T-helper 1 cell treated with Interleukin-12 subunit alpha and Interleukin-12 subunit beta and Interleukin-4 antibody, amounts not matched to agents 30 μg/mL and 1 μg/mL, for 36 hours (primary cell): Measurements from ENCODE around the gene CARMIL1.

Experiments
- H3K27ac Mint-ChIP-seq: one replicate; pipeline ENCODE4 v1.8.0; 2021; ENCODE audit warnings: mild to moderate bottlenecking, mixed read lengths
- H3K27me3 Mint-ChIP-seq: one replicate; pipeline ENCODE4 v1.8.0; 2021; ENCODE audit warnings: low read depth, mixed read lengths
- H3K36me3 Mint-ChIP-seq: one replicate; pipeline ENCODE4 v1.8.0; 2021; ENCODE audit warnings: low read depth, mixed read lengths
- H3K4me1 Mint-ChIP-seq: one replicate; pipeline ENCODE4 v1.8.0; 2021; ENCODE audit warnings: low read depth, mixed read lengths
- H3K4me3 Mint-ChIP-seq: one replicate; pipeline ENCODE4 v1.8.0; 2021; ENCODE audit warnings: mild to moderate bottlenecking, moderate library complexity, mixed read lengths
- H3K9me3 Mint-ChIP-seq: one replicate; pipeline ENCODE4 v1.8.0; 2021; ENCODE audit warnings: mixed read lengths

The CARMIL1 gene

GRCh38 chr6:25311331-25311840 lies 32.2 kb downstream of the CARMIL1 start:
- Mint-ChIP-seq H3K4me3 (no peak overlapping the region), H3K36me3 (no peaks in the 10 kb centered on the region)

GRCh38 chr6:25312034-25312620 lies 33.0 kb downstream of the CARMIL1 start:
- Mint-ChIP-seq H3K27me3 (no peaks in the 10 kb centered on the region), H3K27ac (no peak overlapping the region), H3K4me3 (no peak overlapping the region), H3K9me3 (no peaks in the 10 kb centered on the region), H3K36me3 (no peaks in the 10 kb centered on the region), H3K4me1 (peaks cover 7% of the 10 kb centered on the region)

More at GRCh38 chr6:25311331-25311840, 32.2 kb downstream of the CARMIL1 start:
- Mint-ChIP-seq H3K9me3 (no peaks in the 10 kb centered on the region), H3K4me1 (peaks cover 7% of the 10 kb centered on the region), H3K27ac (no peak overlapping the region), H3K27me3 (no peaks in the 10 kb centered on the region)

GRCh38 chr6:25312703-25313102 lies 33.5 kb downstream of the CARMIL1 start:
- Mint-ChIP-seq H3K9me3 (no peaks in the 10 kb centered on the region), H3K27me3 (no peaks in the 10 kb centered on the region), H3K4me3 (no peak overlapping the region), H3K27ac (no peak overlapping the region), H3K36me3 (no peaks in the 10 kb centered on the region), H3K4me1 (peaks cover 7% of the 10 kb centered on the region)

GRCh38 chr6:25314509-25315175 lies 35.5 kb downstream of the CARMIL1 start:
- Mint-ChIP-seq H3K27me3 (no peaks in the 10 kb centered on the region), H3K4me1 (peaks cover 7% of the 10 kb centered on the region), H3K4me3 (no peak overlapping the region), H3K27ac (no peak overlapping the region), H3K36me3 (no peaks in the 10 kb centered on the region), H3K9me3 (no peaks in the 10 kb centered on the region)

- H3K4me3 Mint-ChIP-seq: no peak overlapping the region
- H3K4me1 Mint-ChIP-seq: peaks cover 7% of the 10 kb centered on the region
- no peak overlapping the region for H3K27ac Mint-ChIP-seq
- no peaks in the 10 kb centered on the region for H3K9me3 Mint-ChIP-seq
- H3K36me3 Mint-ChIP-seq: no peaks in the 10 kb centered on the region
- H3K27me3 Mint-ChIP-seq: no peaks in the 10 kb centered on the region
Measured at GRCh38 chr6:25315194-25316177, 36.3 kb downstream of the CARMIL1 start.

GRCh38 chr6:25316626-25317025 lies 37.5 kb downstream of the CARMIL1 start:
- Mint-ChIP-seq H3K36me3 (no peaks in the 10 kb centered on the region), H3K27me3 (no peaks in the 10 kb centered on the region), H3K27ac (no peak overlapping the region), H3K4me1 (peaks cover 7% of the 10 kb centered on the region), H3K4me3 (no peak overlapping the region), H3K9me3 (no peaks in the 10 kb centered on the region)

GRCh38 chr6:25318589-25318988 lies 39.4 kb downstream of the CARMIL1 start:
- no peak overlapping the region for H3K4me3 Mint-ChIP-seq
- peaks cover 2% of the 10 kb centered on the region for H3K4me1 Mint-ChIP-seq
- no peaks in the 10 kb centered on the region for H3K36me3 Mint-ChIP-seq
- H3K27me3 Mint-ChIP-seq: no peaks in the 10 kb centered on the region
- no peak overlapping the region for H3K27ac Mint-ChIP-seq
- H3K9me3 Mint-ChIP-seq: no peaks in the 10 kb centered on the region

- Mint-ChIP-seq H3K36me3 (no peaks in the 10 kb centered on the region), H3K4me1 (no peaks in the 10 kb centered on the region), H3K9me3 (no peaks in the 10 kb centered on the region), H3K4me3 (no peak overlapping the region), H3K27me3 (no peaks in the 10 kb centered on the region), H3K27ac (no peak overlapping the region)
Measured at GRCh38 chr6:25320459-25320858, 41.3 kb downstream of the CARMIL1 start.

- H3K27ac Mint-ChIP-seq: no peak overlapping the region
- H3K4me3 Mint-ChIP-seq: no peak overlapping the region
- H3K4me1 Mint-ChIP-seq: no peaks in the 10 kb centered on the region
- no peaks in the 10 kb centered on the region for H3K27me3 Mint-ChIP-seq
- H3K9me3 Mint-ChIP-seq: no peaks in the 10 kb centered on the region
- H3K36me3 Mint-ChIP-seq: no peaks in the 10 kb centered on the region
Measured at GRCh38 chr6:25322692-25323091, 43.5 kb downstream of the CARMIL1 start.

- Mint-ChIP-seq H3K4me3 (no peak overlapping the region), H3K4me1 (no peaks in the 10 kb centered on the region), H3K36me3 (no peaks in the 10 kb centered on the region), H3K9me3 (no peaks in the 10 kb centered on the region), H3K27me3 (peaks cover 2% of the 10 kb centered on the region), H3K27ac (no peak overlapping the region)
Measured at GRCh38 chr6:25324066-25324762, 45.0 kb downstream of the CARMIL1 start.

GRCh38 chr6:25326126-25326525 lies 47.0 kb downstream of the CARMIL1 start:
- Mint-ChIP-seq H3K36me3 (no peaks in the 10 kb centered on the region), H3K4me1 (no peaks in the 10 kb centered on the region), H3K27me3 (peaks cover 11% of the 10 kb centered on the region), H3K27ac (no peak overlapping the region), H3K9me3 (no peaks in the 10 kb centered on the region), H3K4me3 (no peak overlapping the region)

GRCh38 chr6:25326960-25327359 lies 47.8 kb downstream of the CARMIL1 start:
- no peak overlapping the region for H3K4me3 Mint-ChIP-seq
- no peaks in the 10 kb centered on the region for H3K4me1 Mint-ChIP-seq
- H3K27ac Mint-ChIP-seq: no peak overlapping the region
- H3K36me3 Mint-ChIP-seq: no peaks in the 10 kb centered on the region
- peaks cover 11% of the 10 kb centered on the region for H3K27me3 Mint-ChIP-seq
- no peaks in the 10 kb centered on the region for H3K9me3 Mint-ChIP-seq

GRCh38 chr6:25327432-25327831 lies 48.3 kb downstream of the CARMIL1 start:
- H3K27me3 Mint-ChIP-seq: peaks cover 15% of the 10 kb centered on the region
- no peaks in the 10 kb centered on the region for H3K4me1 Mint-ChIP-seq
- H3K4me3 Mint-ChIP-seq: no peak overlapping the region
- H3K36me3 Mint-ChIP-seq: no peaks in the 10 kb centered on the region
- H3K9me3 Mint-ChIP-seq: no peaks in the 10 kb centered on the region
- no peak overlapping the region for H3K27ac Mint-ChIP-seq

GRCh38 chr6:25329161-25329817 lies 50.1 kb downstream of the CARMIL1 start:
- no peak overlapping the region for H3K27ac Mint-ChIP-seq
- H3K4me3 Mint-ChIP-seq: no peak overlapping the region
- H3K27me3 Mint-ChIP-seq: peaks cover 16% of the 10 kb centered on the region
- H3K4me1 Mint-ChIP-seq: no peaks in the 10 kb centered on the region
- no peaks in the 10 kb centered on the region for H3K36me3 Mint-ChIP-seq
- H3K9me3 Mint-ChIP-seq: no peaks in the 10 kb centered on the region
